Choroid plexus epithelial cell (primary cell): Measurements from ENCODE around the gene PRPF40B.

Experiments used
- DNase-seq: peaks from one replicate; pipeline ENCODE4 v3.0.0-alpha.2; 2010; ENCODE audit warnings: low read depth
- H3K4me3 ChIP-seq: 2 replicates; pipeline ENCODE4 v1.5.1; 2011; ENCODE audit warnings: low read depth, mild to moderate bottlenecking, control low read depth, low read length, moderate library complexity
- CTCF ChIP-seq: conservative IDR thresholded peaks from 2 replicates; pipeline ENCODE4 v1.5.1; 2011; ENCODE audit warnings: low read depth, mild to moderate bottlenecking, control low read depth, inconsistent platforms, low read length, moderate library complexity

Gene PRPF40B

DNA sequence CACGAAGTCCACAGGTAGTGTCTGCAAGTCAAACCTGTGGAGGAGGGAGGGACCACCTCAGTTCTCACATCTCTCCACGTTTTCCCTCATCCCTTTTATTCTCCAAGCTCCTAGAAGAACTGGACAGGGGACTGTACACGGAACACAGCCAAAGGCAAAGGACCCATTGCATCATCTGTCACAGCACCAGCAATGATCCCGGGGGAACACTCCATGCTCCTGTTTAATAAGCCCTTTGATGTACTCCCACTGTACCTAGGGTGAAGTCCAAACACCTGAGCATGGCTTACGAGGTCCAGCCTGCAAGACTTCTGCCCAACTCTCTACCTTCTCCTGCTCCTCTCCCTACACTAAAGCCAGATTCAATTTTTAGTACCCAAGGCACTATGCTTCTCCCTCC lies 26.5 kb downstream of the PRPF40B start:
- DNase-seq: no peak
- no peak overlapping the region for H3K4me3 ChIP-seq
- TF ChIP-seq CTCF: no peak

DNA sequence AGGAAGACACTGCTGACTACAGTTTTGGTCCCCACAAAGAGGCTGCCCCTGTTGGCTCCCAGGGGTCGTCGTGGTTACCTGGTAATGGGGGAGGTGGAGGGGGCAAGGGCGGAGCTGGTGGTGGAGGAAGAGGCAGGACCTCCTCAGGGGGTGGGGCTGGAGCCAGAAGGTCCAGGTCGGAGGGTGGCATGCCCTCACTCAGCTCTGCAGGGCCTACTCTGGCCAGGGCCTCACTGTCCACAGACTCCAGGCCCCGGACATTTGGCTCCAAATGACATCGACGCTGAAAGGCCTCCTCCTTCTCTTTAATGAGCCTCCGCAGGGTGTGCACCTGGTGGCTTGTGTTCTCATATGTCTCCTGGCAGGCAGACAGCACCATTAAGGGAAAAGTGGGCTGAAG lies 28.5 kb downstream of the PRPF40B start:
- no peak for TF ChIP-seq CTCF
- H3K4me3 ChIP-seq: no peak overlapping the region
- no peak for DNase-seq

GRCh38 chr12:49652921-49653520 lies 29.7 kb downstream of the PRPF40B start:
- TF ChIP-seq CTCF: no peak
- no peak for DNase-seq

DNA sequence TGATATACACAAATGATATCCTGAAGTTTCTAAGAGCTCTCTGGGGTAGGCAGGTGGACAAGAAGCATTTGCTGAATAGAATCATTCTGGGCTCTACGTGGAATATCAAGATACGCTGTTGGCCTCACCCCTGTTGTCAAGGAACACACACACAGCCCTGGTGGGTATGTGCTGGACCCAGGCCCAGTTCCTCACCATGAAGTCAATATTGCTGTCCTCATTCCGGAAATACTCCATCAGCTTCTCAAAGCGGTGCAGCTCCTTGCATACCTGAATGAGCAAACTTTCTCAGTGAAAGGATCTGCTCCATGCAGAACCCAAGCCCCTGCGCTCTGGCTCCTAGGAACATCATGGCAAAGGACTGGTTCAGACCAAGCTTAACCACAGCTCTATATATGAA lies 31.4 kb downstream of the PRPF40B start:
- no peak for TF ChIP-seq CTCF
- no peak for DNase-seq
- H3K4me3 ChIP-seq: no peak overlapping the region

More at GRCh38 chr12:49652921-49653520, 29.7 kb downstream of the PRPF40B start:
- no peak overlapping the region for H3K4me3 ChIP-seq

DNA sequence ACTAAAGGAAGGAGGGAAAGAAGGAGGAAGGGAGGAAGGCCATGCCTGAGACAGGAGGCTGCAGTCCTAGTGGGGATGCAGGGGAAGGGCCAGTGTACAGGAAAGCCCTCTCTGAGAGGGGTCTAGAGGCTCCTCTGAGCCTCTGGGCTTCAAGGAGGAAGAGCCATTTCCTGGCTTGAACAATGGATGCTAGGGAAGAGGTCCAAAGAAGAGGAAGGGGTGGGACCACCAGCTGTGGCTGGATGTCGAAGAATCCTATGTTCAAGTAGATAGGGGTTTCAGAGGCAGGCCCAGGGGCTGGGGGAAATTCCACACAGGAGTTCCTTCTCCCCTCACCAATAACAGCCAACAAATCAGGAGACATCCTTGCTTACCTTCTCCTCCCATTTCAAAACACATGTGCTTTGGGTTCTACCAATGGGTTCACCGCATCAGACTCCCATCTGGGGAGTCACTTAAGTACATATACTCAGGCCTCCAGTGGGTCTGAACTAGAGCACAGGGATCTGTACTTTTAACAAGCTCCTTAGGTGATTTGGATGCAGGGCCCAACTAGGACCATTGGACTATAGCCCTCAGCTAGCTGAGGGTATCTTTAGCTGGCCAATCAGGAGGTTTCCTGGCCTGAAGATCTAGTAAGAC lies 32.4 kb downstream of the PRPF40B start:
- no peak for DNase-seq
- H3K4me3 ChIP-seq: no peak overlapping the region
- TF ChIP-seq CTCF: no peak

- TF ChIP-seq CTCF: no peak
- no peak overlapping the region for H3K4me3 ChIP-seq
- no peak for DNase-seq
These were observed 34.9 kb downstream of the PRPF40B start for GRCh38 chr12:49658276-49658675.

- TF ChIP-seq CTCF: no peak
- DNase-seq: no peak
- H3K4me3 ChIP-seq: no peak overlapping the region
These were observed 36.4 kb downstream of the PRPF40B start for GRCh38 chr12:49659753-49660152.
